Gastrocnemius medialis (tissue), 4 donors: ENCODE results near the gene TECTA.

Experiments
- CTCF ChIP-seq, 5 experiments: fragments of 450-650 bp in 3 of 5; fragments of 200-600 bp in 2 of 5; sonication (generic) in 2 of 5; IDR thresholded peaks in 4 of 5; conservative IDR thresholded peaks in 1 of 5; 1 replicate in 4 of 5; 2 replicates in 1 of 5; pipeline ENCODE4 v1.5.1; 2016 to 2019; ENCODE audit warnings: antibody characterized with exemption in 5 of 5, mild to moderate bottlenecking in 3 of 5, moderate library complexity in 3 of 5
- POLR2A ChIP-seq, 2 donors: fragments of 450-650 bp; IDR thresholded peaks; one replicate each; pipeline ENCODE4 v1.6.1; 2017; ENCODE audit warnings: antibody characterized with exemption in 2 of 2, mild to moderate bottlenecking in 2 of 2, moderate library complexity in 2 of 2

- TF ChIP-seq CTCF (IDR thresholded peaks at IDR 0.05 in 4 of 5, conservative IDR thresholded peaks at IDR 0.05 in 1 of 5): no peak
- TF ChIP-seq POLR2A (IDR thresholded peaks at IDR 0.05): no peak
These were observed 4.0 kb downstream of the TECTA start for GRCh38 chr11:121105063-121105480.
